AG04449 (cell line): ENCODE data around the gene TTC33.

Experiments
- CTCF ChIA-PET: fragments of 350-600 bp; formaldehyde crosslinking; extraction: SDS; loops from one replicate; lab custom pipeline; 2021; ENCODE audit warnings: antibody characterized with exemption; lab: Yijun Ruan, JAX
- POLR2A ChIA-PET: fragments of 400-600, 350-600 bp; formaldehyde crosslinking; extraction: SDS; loops from one replicate; lab custom pipeline; 2020; ENCODE audit warnings: antibody characterized with exemption, inconsistent platforms; lab: Yijun Ruan, JAX
- DNase-seq: peaks from one replicate; pipeline ENCODE4 v3.0.0-alpha.2; 2010; ENCODE audit warnings: low read depth, low spot score
- H3K4me3 ChIP-seq: 2 replicates; pipeline ENCODE4 v1.5.1; 2011; ENCODE audit warnings: low read depth, mild to moderate bottlenecking, control low read depth, low read length
- TF ChIP-seq, protein P1 (sequence below): IDR thresholded peaks from one replicate; pipeline ENCODE4 v1.5.1; 2011; ENCODE audit warnings: mild to moderate bottlenecking, moderate library complexity, low read length, control low read depth, inconsistent platforms; ENCODE audit not compliant: insufficient read depth; ENCODE audit errors: missing control alignments

Gene TTC33

DNA sequence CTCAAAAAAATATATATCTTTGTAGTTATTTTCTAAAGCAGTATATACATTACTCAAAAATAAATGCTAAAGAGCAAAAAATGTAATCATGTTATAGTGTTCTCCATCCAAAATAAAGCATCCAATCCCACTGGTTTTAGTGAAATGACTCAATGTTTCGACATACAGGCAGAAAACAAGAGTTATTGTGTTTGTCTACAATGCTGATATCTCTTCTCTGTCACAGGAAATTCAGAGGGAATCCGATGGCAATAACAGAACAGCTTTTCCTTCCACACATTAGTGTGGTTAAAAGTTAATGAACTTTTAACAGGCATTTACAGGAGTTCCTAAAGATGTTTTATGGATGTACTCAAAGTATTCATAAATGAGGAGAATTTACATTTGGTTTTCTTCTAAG is 12.0 kb downstream of the TTC33 start:
- no peak overlapping the region for H3K4me3 ChIP-seq
- DNase-seq: no peak
- POLR2A ChIA-PET: no interaction called here
- CTCF ChIA-PET: interaction anchor here (0.8 to 1.6 kb wide), 3 partner anchors 9 to 13 kb away, joined by 3 read pairs; no protein-coding TSS in a partner anchor
- TF ChIP-seq, protein P1, sequence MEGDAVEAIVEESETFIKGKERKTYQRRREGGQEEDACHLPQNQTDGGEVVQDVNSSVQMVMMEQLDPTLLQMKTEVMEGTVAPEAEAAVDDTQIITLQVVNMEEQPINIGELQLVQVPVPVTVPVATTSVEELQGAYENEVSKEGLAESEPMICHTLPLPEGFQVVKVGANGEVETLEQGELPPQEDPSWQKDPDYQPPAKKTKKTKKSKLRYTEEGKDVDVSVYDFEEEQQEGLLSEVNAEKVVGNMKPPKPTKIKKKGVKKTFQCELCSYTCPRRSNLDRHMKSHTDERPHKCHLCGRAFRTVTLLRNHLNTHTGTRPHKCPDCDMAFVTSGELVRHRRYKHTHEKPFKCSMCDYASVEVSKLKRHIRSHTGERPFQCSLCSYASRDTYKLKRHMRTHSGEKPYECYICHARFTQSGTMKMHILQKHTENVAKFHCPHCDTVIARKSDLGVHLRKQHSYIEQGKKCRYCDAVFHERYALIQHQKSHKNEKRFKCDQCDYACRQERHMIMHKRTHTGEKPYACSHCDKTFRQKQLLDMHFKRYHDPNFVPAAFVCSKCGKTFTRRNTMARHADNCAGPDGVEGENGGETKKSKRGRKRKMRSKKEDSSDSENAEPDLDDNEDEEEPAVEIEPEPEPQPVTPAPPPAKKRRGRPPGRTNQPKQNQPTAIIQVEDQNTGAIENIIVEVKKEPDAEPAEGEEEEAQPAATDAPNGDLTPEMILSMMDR: no peak

DNA sequence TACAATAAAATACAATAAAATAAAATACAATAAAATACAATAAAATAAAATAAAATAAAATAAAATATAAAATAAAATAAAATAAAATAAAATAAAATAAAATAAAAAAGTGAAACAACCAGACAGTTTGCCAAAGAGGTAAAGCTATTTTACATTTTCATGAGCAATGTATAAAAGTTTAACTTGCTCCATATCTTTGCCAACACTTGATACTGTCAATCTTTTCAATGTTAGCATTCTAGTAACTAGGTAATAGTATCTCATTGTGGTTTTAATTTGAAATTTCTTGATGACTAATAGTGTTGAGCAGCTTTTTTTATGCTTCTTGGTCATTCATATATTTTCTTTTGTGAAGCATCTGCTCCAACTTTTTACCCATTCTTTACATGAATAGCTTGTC is 17.3 kb downstream of the TTC33 start:
- ChIA-PET CTCF (interaction anchor here (1.0 to 2.6 kb wide), 9 partner anchors 9 to 1168 kb away, joined by 3 to 21 read pairs (median 5); no protein-coding TSS in a partner anchor), POLR2A (interaction anchor here (0.5 kb wide), 1 partner anchor 53 kb away, joined by 3 read pairs; no protein-coding TSS in a partner anchor)

DNA sequence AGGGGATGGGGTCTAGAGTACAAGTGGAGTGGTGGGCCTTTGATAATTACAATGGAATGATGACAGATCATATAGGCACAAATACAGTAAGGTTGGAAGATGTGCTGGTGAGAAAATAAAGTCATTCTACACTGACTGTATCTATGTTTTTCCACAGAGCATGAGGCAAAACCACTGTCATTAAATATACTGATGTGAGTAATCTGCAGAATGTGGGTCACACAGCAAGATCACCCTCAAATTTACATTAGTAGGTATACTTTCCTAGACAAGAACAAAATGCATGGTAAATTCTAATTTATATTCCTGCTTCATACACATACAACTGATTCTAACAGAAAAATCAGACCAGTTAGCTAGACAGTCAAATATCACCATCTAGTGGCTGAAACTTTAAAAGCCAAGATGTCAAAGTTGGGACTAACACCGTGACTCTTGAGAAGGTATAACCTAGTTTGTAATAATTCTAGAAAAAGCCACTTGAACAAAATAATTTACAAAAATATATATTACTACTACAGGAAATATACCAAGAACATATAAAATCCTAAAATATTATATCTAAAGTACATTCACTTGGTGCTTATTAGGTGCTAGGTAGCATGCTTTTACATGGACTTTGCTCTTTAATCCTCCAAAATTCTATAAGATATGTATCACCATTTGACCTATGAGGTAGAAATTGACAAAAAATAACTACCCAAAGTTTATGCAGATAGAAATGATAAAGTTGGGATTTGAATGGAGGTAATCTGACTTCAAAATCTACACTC is 19.5 kb downstream of the TTC33 start:
- ChIA-PET CTCF (interaction anchor here (1.0 to 6.1 kb wide), 17 partner anchors 9 to 1164 kb away, joined by 3 to 76 read pairs (median 6); partner anchors contain the start of gene TTC33), POLR2A (no interaction called here)
- no peak for DNase-seq
- no peak overlapping the region for H3K4me3 ChIP-seq
- TF ChIP-seq, protein P1: peak; percentile 52

More for the DNA sequence above, 17.3 kb downstream of the TTC33 start:
- H3K4me3 ChIP-seq: no peak overlapping the region
- TF ChIP-seq, protein P1: no peak
- no peak for DNase-seq

DNA sequence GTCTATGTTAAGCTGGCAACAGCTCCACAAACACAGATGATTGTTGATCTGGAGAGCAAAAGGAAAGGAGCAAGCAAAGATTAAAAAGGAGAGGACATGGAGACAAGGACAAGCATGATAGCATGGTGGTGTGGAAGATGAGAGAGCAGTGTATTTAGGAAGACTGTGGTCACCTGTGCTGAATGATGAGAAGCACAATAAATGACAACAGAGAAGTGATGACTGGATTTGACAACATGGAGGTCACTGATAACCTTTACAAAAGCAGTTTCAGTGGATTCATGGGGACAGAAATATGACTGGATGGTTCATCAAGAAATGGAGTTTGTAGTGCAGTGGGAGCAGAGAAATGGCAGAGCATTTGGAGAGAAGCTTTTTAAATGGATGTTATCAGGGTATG is 20.2 kb downstream of the TTC33 start:
- H3K4me3 ChIP-seq: no peak overlapping the region
- CTCF ChIA-PET: interaction anchor here (0.9 to 6.1 kb wide), 21 partner anchors 8 to 1164 kb away, joined by 3 to 76 read pairs (median 5); partner anchors contain the start of gene TTC33
- POLR2A ChIA-PET: no interaction called here
- no peak for DNase-seq
- TF ChIP-seq, protein P1: no peak

DNA sequence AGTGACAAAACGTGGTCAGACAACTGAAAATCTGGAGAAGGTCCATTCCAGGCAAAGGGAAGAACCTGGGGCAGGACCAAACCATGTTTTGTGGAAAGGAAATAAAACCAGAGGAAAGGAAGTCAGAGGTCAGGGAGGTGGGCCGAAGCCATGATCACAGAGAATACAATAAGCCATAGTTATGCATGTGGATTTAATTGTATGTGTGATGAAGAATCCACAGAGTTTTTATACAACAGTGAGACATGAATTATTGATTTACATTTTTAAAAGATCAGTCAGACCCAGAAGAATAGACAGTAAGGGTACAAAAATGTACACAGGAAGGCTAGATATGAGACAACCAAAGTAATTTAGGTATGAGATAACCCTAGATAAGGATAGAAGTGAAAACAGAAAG is 20.8 kb downstream of the TTC33 start:
- POLR2A ChIA-PET: no interaction called here
- H3K4me3 ChIP-seq: no peak overlapping the region
- DNase-seq: no peak
- TF ChIP-seq, protein P1: no peak
- CTCF ChIA-PET: interaction anchor here (0.9 to 6.1 kb wide), 16 partner anchors 9 to 1162 kb away, joined by 3 to 76 read pairs (median 8); no protein-coding TSS in a partner anchor
